DMS114 treated with DMSO at 0.1 percent for 48 hours (cell line): Measurements from ENCODE around the gene PLXNA4.

Experiments used
- DNase-seq: peaks from one replicate; lab custom pipeline; 2025; ENCODE audit not compliant: unreplicated experiment; lab: John Stamatoyannopoulos, UW

The PLXNA4 gene

GRCh38 chr7:132508724-132509353 is 67.4 kb downstream of the PLXNA4 start:
- no peak for DNase-seq

DNA sequence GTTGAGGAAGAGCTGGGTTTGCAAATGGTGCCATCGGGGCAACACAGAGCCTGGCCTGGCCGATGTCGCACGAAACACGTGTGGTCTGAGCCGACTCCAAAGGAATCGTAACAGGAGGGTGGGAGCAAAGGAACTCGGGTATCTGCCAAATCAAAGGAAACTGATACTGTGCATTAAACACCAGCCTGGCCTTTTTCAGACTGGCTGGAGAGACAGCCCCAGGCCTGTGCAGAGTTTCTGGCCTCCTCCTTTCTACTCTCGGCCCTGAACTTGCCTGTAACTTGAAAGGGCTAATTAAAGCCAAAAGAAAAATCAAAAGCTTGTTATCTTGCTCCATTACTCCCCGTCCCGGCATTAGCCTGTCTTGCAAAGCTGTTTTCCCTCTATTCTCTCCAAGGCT is 71.4 kb downstream of the PLXNA4 start:
- no peak for DNase-seq

- no peak for DNase-seq
Observed at GRCh38 chr7:132504071-132504470, 72.2 kb downstream of the PLXNA4 start.

- DNase-seq, result no peak
Observed at GRCh38 chr7:132503415-132503814, 72.9 kb downstream of the PLXNA4 start.

GRCh38 chr7:132501956-132502355 is 74.3 kb downstream of the PLXNA4 start:
- DNase-seq, result no peak

GRCh38 chr7:132500727-132501440 is 75.4 kb downstream of the PLXNA4 start:
- no peak for DNase-seq

- DNase-seq, result no peak
Observed at GRCh38 chr7:132499487-132499886, 76.8 kb downstream of the PLXNA4 start.

- DNase-seq, result no peak
Observed at GRCh38 chr7:132499065-132499464, 77.2 kb downstream of the PLXNA4 start.

DNA sequence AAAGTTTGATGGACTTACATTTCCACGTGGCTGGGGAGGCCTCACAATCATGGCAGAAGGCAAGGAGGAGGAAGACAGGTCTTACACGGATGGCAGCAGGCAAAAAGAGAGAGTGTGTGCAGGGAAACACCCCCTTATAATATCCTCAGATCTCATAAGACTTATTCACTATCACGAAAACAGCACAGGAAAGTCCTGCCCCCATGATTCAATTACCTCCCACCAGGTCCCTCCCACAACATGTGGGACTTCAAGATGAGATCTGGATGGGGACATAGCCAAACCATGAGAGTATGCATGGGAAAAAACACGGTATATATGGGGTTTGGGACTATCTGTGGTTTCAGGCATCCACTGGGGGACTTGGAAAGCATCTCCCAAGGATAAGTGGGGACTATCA is 78.0 kb downstream of the PLXNA4 start:
- no peak for DNase-seq

- no peak for DNase-seq
Observed at GRCh38 chr7:132497098-132497497, 79.2 kb downstream of the PLXNA4 start.

DNA sequence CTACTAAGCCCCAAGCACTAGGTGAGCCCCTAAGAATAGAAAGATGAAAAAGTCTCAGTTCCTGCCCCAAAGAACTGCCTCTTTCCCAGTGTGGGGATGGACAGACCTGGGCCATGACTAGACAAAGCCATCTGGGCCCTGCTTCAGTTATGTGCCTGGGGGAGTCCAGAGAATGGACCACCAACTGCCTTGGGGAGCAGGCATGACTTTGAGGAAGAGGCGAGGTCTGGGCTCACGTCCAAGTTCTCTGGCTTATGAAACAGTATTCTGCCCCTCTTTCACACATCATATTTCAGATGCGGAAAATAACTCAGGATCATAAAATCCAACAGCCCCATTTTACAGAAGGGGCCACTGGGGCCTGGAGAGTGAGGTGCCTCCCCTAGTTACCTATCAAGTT is 80.3 kb downstream of the PLXNA4 start:
- DNase-seq, result no peak

DNA sequence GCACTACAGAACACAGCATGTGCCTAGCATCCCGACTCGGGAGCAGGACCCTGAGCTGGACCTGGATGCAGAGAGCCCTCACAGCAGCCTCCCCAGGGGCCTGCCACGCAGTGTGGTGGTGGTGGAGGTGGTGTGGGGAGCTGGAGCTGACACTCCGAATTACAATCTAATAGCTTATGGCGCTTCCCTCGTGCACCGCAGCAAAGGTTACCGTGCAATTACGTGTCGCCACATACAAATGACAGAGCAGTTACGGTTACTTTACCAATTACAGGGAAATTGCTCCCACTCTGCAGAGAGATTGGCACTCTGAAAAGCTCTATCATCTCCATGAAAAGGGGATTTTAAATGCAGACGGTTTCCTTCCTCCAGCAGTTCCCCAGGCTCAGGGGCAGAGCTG is 81.8 kb downstream of the PLXNA4 start:
- DNase-seq, result no peak

GRCh38 chr7:132492823-132493445 is 83.3 kb downstream of the PLXNA4 start:
- no peak for DNase-seq

DNA sequence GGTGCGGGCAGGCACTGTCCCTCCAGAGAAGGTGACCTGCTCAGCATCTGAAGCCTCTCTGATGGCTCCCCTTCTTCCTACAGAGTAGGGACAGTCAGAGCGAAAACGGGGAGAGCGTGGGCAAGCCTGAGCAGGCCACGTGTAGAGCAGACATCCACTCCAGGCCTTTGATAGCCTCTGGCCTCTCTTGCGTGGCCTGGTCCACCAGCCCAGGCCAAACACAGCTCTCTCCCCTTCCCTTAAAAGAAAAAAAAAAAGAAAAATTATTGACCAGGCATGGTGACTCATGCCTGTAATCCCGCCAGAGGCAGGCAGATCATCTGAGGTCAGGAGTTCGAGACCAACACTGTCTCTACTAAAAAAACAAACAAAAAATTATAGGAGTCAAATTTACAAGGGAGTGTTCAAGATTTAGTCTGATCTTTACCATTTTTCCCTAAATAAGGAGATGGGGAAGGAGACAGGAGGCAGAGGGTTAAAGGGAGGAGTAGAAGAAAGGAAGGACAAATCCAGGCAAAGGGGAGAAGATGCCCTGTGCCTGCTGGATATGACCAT is 84.8 kb downstream of the PLXNA4 start:
- no peak for DNase-seq

GRCh38 chr7:132490474-132490873 is 85.8 kb downstream of the PLXNA4 start:
- no peak for DNase-seq

DNA sequence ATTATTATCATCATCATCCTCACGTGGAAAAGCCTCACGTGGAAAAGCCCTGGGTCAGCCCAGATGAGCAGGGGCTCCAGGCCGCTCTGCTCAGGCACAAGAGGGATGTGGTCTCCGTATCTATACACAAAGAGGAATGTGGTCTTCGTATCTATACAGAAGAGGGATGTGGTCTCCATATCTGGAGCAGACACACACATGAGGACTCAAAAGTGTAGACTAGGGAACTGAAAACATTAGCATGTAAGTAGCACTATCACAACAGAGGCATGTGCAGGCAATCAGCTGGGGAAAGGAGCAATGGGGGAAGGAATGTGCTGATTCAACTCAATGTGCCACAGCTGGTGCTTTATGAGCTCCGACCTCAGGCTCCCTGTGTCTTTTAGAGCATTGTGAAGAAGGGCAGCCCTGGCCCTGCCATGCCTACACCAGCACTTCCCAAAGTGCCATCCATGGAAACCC is 86.5 kb downstream of the PLXNA4 start:
- no peak for DNase-seq

DNA sequence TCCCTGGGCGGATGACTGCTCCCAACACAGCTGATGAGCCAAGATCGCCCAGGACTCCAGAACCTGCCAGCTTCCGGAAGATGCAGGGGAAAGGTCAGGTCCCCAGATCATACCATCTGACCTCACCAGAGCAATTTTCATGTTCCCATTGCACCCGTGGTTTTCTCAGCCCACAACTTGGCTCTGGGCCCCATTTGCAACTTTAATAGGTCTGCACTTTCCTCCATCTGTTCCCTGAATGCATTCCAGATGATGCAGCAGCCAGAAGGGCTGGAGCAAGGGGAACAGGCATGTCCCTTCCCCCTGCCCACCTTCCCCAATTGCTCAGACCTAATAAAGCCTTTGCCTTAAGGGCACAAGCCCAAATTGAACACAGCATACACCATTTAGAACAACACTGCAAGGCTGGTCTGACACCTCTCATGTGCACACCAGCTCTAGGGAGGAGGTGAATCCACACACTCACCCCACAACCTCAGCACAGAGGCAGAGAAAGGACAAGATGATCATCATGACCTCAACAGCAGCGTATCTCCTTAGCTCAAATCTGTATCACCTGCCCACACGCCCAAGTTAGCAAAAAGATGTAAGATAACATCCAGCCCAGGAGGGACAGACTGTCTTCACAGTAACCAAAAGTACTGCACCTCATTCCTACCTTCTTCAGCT is 87.5 kb downstream of the PLXNA4 start:
- no peak for DNase-seq

DNA sequence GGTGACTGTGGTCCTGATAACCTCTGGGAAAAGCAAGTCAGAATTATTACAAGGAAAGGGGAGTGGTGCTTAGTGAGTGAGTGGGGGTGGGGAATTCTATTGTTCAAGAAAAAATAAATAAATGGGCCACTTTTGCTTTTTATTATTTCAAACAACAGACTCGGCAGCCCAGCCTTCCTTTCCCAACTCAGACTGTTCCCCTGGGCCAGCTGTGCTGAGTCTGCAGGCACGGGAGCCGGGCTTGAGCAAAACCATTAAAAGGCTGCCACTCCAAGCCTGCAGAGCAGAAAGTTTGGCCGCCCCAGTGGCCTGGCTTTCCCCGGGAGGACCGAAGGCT is 90.0 kb downstream of the PLXNA4 start:
- no peak for DNase-seq

DNA sequence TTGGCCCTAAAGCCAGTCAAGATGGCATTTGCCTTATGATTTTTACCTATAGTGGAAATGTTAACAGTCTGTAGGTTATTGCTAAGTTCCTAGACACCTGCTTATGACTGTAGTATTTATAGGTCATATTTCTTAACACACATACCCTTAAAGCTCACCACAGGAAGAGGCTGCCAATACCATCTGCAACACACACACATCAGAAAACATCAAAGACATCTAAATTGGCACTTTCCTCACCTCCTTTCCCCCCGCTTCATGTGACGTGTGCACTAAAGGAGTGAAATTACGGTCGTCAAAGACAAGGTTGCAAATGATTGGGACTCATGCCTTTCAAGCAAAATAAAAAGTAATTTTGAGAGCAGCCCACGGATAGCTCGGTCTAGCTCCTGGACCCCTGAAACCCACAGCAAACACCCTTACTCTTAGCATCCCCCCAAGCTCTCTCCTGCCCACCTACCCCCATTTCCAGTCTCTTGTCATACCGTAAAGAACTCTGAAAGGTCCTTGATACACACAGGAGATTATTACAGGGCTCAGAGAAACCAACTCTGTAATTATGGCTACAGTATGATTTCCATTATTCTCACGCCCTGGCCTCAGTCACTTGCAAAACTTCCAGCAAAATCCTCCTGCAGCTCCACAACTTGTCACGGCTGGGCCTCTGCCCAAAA is 90.5 kb downstream of the PLXNA4 start:
- no peak for DNase-seq

DNA sequence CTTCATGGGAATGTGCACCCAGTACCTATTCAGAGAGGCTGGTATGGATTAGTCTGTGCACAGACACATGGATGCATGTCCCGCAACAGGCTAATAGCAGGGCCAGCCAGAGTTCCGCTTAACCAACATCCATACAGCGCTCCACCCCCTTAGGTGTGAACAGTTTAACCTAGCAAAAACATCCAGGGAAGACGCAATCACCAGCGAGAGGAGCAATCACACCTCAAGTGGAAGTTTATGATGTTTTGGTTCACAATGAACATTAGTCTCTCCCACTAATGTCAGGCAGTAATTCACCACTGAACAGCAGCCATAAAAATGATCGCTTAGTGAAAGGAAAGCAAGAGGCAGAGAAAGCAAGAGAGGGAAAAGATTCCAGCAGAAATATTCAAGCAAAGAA is 91.1 kb downstream of the PLXNA4 start:
- no peak for DNase-seq

DNA sequence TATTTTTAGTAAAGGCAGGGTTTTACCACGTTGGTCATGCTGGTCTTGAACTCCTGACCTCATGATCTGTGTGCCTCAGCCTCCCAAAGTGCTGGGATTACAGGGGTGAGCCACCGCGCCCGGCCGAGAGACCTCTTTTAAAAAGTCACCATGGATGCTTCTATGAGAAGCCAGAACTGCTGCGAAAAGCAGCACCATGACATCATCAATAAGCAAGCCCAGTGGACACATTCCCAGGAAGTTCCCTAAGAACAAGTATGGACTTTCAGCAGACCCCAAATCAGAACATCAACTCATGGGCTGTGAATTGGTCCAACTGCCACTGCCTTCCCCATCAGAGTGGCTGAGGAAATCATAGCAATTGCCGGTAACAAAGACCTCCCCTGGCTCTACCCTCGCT is 93.4 kb downstream of the PLXNA4 start:
- DNase-seq, result no peak
